Measurements from ENCODE around the gene TBXAS1.

TBXAS1 gene

DNA sequence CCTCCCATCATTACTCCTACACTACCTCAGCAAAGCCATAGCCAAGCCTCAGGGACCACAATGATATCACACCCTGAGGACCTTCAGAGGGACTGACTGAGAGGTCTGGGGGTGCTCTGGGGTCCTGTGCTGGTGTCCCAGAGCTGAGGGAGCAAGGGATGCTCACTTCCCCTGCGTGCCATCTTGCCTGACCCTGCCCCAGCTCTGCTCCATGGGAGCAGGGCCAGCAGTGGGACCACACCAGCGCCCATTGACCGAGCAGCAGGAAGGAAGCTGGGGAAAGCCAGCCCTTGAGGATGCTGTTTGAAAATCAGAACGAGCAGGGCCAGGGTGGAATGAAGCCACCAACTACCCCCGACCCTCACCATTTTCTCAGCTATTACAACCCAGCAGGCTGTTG is 130.7 kb downstream of the TBXAS1 start:
- ChIA-PET CTCF (interaction anchor here (0.6 kb wide), 1 partner anchor 43 kb away, joined by 5 read pairs; no protein-coding TSS in a partner anchor), POLR2A (no interaction called here)
- no peaks in the 10 kb centered on the region for H3K36me3 ChIP-seq (ENCODE audit: control insufficient read depth in 2 of 2, insufficient read depth in 1 of 2, low read length in 2 of 2)
- H3K9me3 ChIP-seq (ENCODE audit: control insufficient read depth, insufficient read depth, low read depth, low read length): no peaks in the 10 kb centered on the region
- H3K4me1 ChIP-seq (ENCODE audit: control insufficient read depth, insufficient read depth, low read length): no peaks in the 10 kb centered on the region
- H3K27ac ChIP-seq (ENCODE audit: extremely low read depth, low read depth, low read length): no peak overlapping the region
- TF ChIP-seq ZIC2 (tag by site-specific recombination; IDR thresholded peaks at IDR 0.05): no peak
- TF ChIP-seq, protein P1, sequence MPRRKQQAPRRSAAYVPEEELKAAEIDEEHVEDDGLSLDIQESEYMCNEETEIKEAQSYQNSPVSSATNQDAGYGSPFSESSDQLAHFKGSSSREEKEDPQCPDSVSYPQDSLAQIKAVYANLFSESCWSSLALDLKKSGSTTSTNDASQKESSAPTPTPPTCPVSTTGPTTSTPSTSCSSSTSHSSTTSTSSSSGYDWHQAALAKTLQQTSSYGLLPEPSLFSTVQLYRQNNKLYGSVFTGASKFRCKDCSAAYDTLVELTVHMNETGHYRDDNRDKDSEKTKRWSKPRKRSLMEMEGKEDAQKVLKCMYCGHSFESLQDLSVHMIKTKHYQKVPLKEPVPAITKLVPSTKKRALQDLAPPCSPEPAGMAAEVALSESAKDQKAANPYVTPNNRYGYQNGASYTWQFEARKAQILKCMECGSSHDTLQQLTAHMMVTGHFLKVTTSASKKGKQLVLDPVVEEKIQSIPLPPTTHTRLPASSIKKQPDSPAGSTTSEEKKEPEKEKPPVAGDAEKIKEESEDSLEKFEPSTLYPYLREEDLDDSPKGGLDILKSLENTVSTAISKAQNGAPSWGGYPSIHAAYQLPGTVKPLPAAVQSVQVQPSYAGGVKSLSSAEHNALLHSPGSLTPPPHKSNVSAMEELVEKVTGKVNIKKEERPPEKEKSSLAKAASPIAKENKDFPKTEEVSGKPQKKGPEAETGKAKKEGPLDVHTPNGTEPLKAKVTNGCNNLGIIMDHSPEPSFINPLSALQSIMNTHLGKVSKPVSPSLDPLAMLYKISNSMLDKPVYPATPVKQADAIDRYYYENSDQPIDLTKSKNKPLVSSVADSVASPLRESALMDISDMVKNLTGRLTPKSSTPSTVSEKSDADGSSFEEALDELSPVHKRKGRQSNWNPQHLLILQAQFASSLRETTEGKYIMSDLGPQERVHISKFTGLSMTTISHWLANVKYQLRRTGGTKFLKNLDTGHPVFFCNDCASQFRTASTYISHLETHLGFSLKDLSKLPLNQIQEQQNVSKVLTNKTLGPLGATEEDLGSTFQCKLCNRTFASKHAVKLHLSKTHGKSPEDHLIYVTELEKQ (tag by site-specific recombination; IDR thresholded peaks at IDR 0.05; ENCODE audit: borderline replicate concordance): no peak
- no peak for TF ChIP-seq IKZF3 (tag by site-specific recombination; IDR thresholded peaks at IDR 0.05)
- no peak overlapping the region for H3K4me3 ChIP-seq (ENCODE audit: low read depth, low read length)

DNA sequence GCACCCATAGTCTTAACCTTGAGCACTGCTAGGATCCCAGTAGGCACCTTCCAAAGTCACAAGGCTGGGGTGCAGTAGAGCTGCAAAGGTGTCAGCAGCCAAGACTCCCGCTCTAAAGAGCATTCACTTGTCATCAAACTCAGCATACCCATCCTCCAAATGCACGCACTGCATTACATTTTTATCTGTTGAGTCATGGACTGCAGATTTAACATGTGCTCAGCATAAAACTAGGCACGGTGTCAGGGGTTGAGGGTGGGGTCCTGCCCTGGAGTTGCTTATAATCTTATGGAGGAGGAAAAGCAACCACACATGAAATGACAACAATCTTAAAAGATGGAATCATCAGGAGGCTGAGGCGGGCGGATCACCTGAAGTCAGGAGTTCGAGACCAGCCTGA is 131.1 kb downstream of the TBXAS1 start:
- no peak overlapping the region for H3K27ac ChIP-seq (ENCODE audit: extremely low read depth, low read depth, low read length)
- H3K4me1 ChIP-seq (ENCODE audit: control insufficient read depth, insufficient read depth, low read length): no peaks in the 10 kb centered on the region
- no peaks in the 10 kb centered on the region for H3K9me3 ChIP-seq (ENCODE audit: control insufficient read depth, insufficient read depth, low read depth, low read length)
- H3K4me3 ChIP-seq (ENCODE audit: low read depth, low read length): no peak overlapping the region
- ChIA-PET POLR2A (no interaction called here), CTCF (no interaction called here)
- no peaks in the 10 kb centered on the region for H3K36me3 ChIP-seq (ENCODE audit: control insufficient read depth in 2 of 2, insufficient read depth in 1 of 2, low read length in 2 of 2)
- TF ChIP-seq ZNF571 (tag by site-specific recombination; IDR thresholded peaks at IDR 0.05) (no peak), YY2 (tag by site-specific recombination; IDR thresholded peaks at IDR 0.05) (no peak), BCL11B (tag by site-specific recombination; IDR thresholded peaks at IDR 0.05; ENCODE audit: low read depth) (no peak)

DNA sequence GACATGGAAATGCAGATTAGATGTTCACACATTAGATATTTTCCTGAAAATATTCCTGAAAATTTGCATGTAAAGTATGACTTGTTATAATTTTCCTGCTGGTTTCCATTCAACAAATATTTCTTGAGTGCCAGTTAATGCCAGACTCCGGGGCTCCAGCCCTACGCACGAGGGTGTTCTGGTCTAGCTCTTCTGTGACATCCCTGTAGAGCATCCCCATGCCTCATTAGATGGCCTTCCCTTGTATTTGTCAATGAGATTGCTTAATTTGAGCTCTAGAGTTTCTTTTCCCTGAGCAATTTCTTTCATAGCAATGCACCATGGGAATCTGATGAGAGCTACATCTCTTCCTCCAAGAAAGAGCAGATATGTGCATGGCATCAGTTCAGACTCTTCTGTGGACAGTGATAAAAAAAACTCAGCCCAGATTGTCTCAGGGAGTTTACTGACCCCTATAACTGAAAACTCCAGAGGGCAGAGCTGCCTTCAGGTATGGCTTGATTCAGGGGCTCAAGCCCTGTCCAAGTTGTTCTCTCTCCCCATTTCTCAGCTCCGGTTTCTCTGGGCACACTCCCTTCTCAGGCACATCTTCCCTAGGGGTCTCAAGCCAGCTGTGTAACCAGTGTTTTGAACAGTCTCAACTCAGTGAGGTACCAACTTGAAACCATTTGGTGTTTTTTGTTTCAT is 137.0 kb downstream of the TBXAS1 start:
- Histone ChIP-seq H3K4me3 (ENCODE audit: low read depth, low read length) (no peak overlapping the region), H3K4me1 (ENCODE audit: control insufficient read depth, insufficient read depth, low read length) (no peaks in the 10 kb centered on the region), H3K36me3 (ENCODE audit: control insufficient read depth in 2 of 2, insufficient read depth in 1 of 2, low read length in 2 of 2) (no peaks in the 10 kb centered on the region), H3K9me3 (ENCODE audit: control insufficient read depth, insufficient read depth, low read depth, low read length) (no peaks in the 10 kb centered on the region), H3K27ac (ENCODE audit: extremely low read depth, low read depth, low read length) (no peak overlapping the region)
- ChIA-PET CTCF (interaction anchor here (0.7 to 1.2 kb wide), 2 partner anchors 8 to 21 kb away, joined by 3 read pairs; no protein-coding TSS in a partner anchor), POLR2A (no interaction called here)
- no peak for TF ChIP-seq ZNF426 (tag by site-specific recombination; IDR thresholded peaks at IDR 0.05)
- no peak for TF ChIP-seq ZNF221 (tag by site-specific recombination; IDR thresholded peaks at IDR 0.05; ENCODE audit: borderline replicate concordance)
- no peak for TF ChIP-seq ZNF677 (tag by site-specific recombination; IDR thresholded peaks at IDR 0.05)
- no peak for TF ChIP-seq TCF7L2 (IDR thresholded peaks at IDR 0.05; ENCODE audit: borderline replicate concordance, low read depth, low read length)
- TF ChIP-seq KLF10 (tag by site-specific recombination; IDR thresholded peaks at IDR 0.05): no peak
- no peak for TF ChIP-seq ZNF624 (tag by site-specific recombination; IDR thresholded peaks at IDR 0.05)
- TF ChIP-seq ZNF248 (tag by site-specific recombination; IDR thresholded peaks at IDR 0.05): no peak
- no peak for TF ChIP-seq ZNF274 (IDR thresholded peaks at IDR 0.05; ENCODE audit: low read length)
- TF ChIP-seq ZNF274 (tag by site-specific recombination; IDR thresholded peaks at IDR 0.05; ENCODE audit: borderline replicate concordance): no peak
- TF ChIP-seq ZNF239 (tag by site-specific recombination; IDR thresholded peaks at IDR 0.05): no peak
- TF ChIP-seq, protein P2, sequence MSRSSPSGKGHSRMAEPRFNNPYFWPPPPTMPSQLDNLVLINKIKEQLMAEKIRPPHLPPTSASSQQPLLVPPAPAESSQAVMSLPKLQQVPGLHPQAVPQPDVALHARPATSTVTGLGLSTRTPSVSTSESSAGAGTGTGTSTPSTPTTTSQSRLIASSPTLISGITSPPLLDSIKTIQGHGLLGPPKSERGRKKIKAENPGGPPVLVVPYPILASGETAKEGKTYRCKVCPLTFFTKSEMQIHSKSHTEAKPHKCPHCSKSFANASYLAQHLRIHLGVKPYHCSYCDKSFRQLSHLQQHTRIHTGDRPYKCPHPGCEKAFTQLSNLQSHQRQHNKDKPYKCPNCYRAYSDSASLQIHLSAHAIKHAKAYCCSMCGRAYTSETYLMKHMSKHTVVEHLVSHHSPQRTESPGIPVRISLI (tag by site-specific recombination; IDR thresholded peaks at IDR 0.05): no peak
- TF ChIP-seq ZNF544 (tag by site-specific recombination; IDR thresholded peaks at IDR 0.05): no peak
